Measurements from ENCODE around the gene PTBP1. TPM values are rescaled to one million over a fixed set of nuclear protein-coding genes. Genes with fewer than 3 reads are reported as not detected.
A peak's percentile ranks its signal among the peaks of the same experiment; 100 is the strongest.

The PTBP1 gene
- total and polyA plus RNA-seq, 2 of the 13 experiments (the other 11 are each of a cell fraction or from before 2014, with no cell fraction given): 195 to 288 TPM

DNA sequence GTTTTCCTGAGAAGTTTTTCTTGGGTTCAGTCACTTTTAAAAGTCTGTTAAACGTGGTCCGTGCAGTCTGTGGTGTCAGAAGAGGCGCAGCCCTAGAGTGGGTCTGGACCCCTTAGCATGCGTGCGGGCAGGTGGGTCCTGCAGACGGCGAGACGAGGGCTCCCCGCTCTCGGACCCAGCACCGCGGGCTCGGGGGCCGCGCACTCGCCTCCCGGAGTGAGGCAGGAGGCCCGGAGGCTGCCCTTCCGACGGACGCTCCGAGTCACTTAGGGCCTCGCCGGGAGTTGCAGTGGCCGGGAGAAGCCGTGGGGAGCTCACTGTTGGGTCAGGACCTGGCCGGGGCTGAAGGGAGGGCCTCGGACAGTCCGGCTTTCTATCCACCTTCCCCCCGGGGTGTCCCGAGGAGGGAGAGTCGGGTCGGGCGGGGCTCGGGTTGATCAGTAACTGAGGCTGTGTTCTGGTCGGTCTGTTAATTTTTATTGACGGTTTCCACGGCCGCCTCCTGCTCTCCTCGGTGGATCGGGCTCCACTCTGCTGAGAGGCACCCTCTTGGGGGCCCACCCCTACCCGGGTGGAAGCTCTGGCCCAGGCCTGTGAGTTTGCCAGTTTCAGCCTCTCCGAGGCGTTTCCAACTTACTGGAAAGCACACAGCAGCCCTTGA, 1.3 kb downstream of the PTBP1 start (continued):
- TF ChIP-seq, protein P1, sequence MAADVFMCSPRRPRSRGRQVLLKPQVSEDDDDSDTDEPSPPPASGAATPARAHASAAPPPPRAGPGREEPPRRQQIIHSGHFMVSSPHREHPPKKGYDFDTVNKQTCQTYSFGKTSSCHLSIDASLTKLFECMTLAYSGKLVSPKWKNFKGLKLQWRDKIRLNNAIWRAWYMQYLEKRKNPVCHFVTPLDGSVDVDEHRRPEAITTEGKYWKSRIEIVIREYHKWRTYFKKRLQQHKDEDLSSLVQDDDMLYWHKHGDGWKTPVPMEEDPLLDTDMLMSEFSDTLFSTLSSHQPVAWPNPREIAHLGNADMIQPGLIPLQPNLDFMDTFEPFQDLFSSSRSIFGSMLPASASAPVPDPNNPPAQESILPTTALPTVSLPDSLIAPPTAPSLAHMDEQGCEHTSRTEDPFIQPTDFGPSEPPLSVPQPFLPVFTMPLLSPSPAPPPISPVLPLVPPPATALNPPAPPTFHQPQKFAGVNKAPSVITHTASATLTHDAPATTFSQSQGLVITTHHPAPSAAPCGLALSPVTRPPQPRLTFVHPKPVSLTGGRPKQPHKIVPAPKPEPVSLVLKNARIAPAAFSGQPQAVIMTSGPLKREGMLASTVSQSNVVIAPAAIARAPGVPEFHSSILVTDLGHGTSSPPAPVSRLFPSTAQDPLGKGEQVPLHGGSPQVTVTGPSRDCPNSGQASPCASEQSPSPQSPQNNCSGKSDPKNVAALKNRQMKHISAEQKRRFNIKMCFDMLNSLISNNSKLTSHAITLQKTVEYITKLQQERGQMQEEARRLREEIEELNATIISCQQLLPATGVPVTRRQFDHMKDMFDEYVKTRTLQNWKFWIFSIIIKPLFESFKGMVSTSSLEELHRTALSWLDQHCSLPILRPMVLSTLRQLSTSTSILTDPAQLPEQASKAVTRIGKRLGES (CRISPR knock-in tag; IDR thresholded peaks at IDR 0.05; ENCODE audit: borderline replicate concordance): peak; percentile 57; the same call in 1 of the 2 replicates
- TF ChIP-seq ZNF792 (CRISPR knock-in tag; IDR thresholded peaks at IDR 0.05): no peak
- TF ChIP-seq, protein P2, sequence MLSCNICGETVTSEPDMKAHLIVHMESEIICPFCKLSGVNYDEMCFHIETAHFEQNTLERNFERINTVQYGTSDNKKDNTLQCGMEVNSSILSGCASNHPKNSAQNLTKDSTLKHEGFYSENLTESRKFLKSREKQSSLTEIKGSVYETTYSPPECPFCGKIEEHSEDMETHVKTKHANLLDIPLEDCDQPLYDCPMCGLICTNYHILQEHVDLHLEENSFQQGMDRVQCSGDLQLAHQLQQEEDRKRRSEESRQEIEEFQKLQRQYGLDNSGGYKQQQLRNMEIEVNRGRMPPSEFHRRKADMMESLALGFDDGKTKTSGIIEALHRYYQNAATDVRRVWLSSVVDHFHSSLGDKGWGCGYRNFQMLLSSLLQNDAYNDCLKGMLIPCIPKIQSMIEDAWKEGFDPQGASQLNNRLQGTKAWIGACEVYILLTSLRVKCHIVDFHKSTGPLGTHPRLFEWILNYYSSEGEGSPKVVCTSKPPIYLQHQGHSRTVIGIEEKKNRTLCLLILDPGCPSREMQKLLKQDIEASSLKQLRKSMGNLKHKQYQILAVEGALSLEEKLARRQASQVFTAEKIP (CRISPR knock-in tag; IDR thresholded peaks at IDR 0.05; ENCODE audit: borderline replicate concordance): no peak
- TF ChIP-seq, protein P3, sequence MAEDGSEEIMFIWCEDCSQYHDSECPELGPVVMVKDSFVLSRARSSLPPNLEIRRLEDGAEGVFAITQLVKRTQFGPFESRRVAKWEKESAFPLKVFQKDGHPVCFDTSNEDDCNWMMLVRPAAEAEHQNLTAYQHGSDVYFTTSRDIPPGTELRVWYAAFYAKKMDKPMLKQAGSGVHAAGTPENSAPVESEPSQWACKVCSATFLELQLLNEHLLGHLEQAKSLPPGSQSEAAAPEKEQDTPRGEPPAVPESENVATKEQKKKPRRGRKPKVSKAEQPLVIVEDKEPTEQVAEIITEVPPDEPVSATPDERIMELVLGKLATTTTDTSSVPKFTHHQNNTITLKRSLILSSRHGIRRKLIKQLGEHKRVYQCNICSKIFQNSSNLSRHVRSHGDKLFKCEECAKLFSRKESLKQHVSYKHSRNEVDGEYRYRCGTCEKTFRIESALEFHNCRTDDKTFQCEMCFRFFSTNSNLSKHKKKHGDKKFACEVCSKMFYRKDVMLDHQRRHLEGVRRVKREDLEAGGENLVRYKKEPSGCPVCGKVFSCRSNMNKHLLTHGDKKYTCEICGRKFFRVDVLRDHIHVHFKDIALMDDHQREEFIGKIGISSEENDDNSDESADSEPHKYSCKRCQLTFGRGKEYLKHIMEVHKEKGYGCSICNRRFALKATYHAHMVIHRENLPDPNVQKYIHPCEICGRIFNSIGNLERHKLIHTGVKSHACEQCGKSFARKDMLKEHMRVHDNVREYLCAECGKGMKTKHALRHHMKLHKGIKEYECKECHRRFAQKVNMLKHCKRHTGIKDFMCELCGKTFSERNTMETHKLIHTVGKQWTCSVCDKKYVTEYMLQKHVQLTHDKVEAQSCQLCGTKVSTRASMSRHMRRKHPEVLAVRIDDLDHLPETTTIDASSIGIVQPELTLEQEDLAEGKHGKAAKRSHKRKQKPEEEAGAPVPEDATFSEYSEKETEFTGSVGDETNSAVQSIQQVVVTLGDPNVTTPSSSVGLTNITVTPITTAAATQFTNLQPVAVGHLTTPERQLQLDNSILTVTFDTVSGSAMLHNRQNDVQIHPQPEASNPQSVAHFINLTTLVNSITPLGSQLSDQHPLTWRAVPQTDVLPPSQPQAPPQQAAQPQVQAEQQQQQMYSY (CRISPR knock-in tag; IDR thresholded peaks at IDR 0.05): 0 out of 2 replicates have a peak, but pooled peaks have one; percentile 19
- TF ChIP-seq ZNF614 (CRISPR knock-in tag; IDR thresholded peaks at IDR 0.05; ENCODE audit: borderline replicate concordance): no peak
- no peak for TF ChIP-seq CBX2 (IDR thresholded peaks at IDR 0.05; ENCODE audit: low read depth, low read length)
- TF ChIP-seq CBX2 (CRISPR knock-in tag; IDR thresholded peaks at IDR 0.05; ENCODE audit: low read depth): no peak
- peak; percentile 48 to 59; a peak in 3 of 4 replicates for TF ChIP-seq POLR2A (IDR thresholded peaks at IDR 0.05; ENCODE audit: insufficient read depth in 1 of 2, low read depth in 2 of 2, low read length in 2 of 2)
- TF ChIP-seq, protein P4, sequence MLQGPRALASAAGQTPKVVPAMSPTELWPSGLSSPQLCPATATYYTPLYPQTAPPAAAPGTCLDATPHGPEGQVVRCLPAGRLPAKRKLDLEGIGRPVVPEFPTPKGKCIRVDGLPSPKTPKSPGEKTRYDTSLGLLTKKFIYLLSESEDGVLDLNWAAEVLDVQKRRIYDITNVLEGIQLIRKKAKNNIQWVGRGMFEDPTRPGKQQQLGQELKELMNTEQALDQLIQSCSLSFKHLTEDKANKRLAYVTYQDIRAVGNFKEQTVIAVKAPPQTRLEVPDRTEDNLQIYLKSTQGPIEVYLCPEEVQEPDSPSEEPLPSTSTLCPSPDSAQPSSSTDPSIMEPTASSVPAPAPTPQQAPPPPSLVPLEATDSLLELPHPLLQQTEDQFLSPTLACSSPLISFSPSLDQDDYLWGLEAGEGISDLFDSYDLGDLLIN (CRISPR knock-in tag; IDR thresholded peaks at IDR 0.05; ENCODE audit: borderline replicate concordance): 0 out of 2 replicates have a peak, but pooled peaks have one; percentile 48
- 0 out of 2 replicates have a peak, but pooled peaks have one; percentile 6 for TF ChIP-seq ZNF629 (CRISPR knock-in tag; conservative IDR thresholded peaks at IDR 0.05)
- TF ChIP-seq MED1 (CRISPR knock-in tag; IDR thresholded peaks at IDR 0.05): peak; percentile 17; the same call in 1 of the 2 replicates
- 0 out of 2 replicates have a peak, but pooled peaks have one; percentile 52 for TF ChIP-seq PCBP1 (IDR thresholded peaks at IDR 0.05; ENCODE audit: borderline replicate concordance, low read depth, low read length)
- 0 out of 2 replicates have a peak, but pooled peaks have one; percentile 26 for TF ChIP-seq ZNF329 (CRISPR knock-in tag; IDR thresholded peaks at IDR 0.05; ENCODE audit: low read depth)
- no peak for TF ChIP-seq HHEX (CRISPR knock-in tag; IDR thresholded peaks at IDR 0.05)
- TF ChIP-seq, protein P5, sequence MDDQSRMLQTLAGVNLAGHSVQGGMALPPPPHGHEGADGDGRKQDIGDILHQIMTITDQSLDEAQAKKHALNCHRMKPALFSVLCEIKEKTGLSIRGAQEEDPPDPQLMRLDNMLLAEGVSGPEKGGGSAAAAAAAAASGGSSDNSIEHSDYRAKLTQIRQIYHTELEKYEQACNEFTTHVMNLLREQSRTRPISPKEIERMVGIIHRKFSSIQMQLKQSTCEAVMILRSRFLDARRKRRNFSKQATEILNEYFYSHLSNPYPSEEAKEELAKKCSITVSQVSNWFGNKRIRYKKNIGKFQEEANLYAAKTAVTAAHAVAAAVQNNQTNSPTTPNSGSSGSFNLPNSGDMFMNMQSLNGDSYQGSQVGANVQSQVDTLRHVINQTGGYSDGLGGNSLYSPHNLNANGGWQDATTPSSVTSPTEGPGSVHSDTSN (CRISPR knock-in tag; IDR thresholded peaks at IDR 0.05; ENCODE audit: borderline replicate concordance): 0 out of 2 replicates have a peak, but pooled peaks have one; percentile 52
- TF ChIP-seq HDAC1 (CRISPR knock-in tag; IDR thresholded peaks at IDR 0.05): peak; percentile 67
- 0 out of 2 replicates have a peak, but pooled peaks have one; percentile 36 for TF ChIP-seq HOXA5 (CRISPR knock-in tag; IDR thresholded peaks at IDR 0.05)
- peak; percentile 21; the same call in 1 of the 2 replicates for TF ChIP-seq AKAP8 (CRISPR knock-in tag; IDR thresholded peaks at IDR 0.05)
- peak; percentile 31; the same call in 1 of the 2 replicates for TF ChIP-seq ZNF441 (CRISPR knock-in tag; IDR thresholded peaks at IDR 0.05; ENCODE audit: borderline replicate concordance)
